HG03432 (cell line): ENCODE data around the gene HES6.
"Not testable (repeated sequence)": the region's sequence is repeated elsewhere in the genome, so short reads cannot be mapped to it uniquely, and the experiment has no call there.

Source experiments
- ATAC-seq: cut with Tn5 transposase; IDR thresholded peaks from one replicate; pipeline ENCODE4 v1.9.1; 2021; ENCODE audit warnings: mild to moderate bottlenecking, moderate library complexity; ENCODE audit not compliant: unreplicated experiment

Gene HES6

DNA sequence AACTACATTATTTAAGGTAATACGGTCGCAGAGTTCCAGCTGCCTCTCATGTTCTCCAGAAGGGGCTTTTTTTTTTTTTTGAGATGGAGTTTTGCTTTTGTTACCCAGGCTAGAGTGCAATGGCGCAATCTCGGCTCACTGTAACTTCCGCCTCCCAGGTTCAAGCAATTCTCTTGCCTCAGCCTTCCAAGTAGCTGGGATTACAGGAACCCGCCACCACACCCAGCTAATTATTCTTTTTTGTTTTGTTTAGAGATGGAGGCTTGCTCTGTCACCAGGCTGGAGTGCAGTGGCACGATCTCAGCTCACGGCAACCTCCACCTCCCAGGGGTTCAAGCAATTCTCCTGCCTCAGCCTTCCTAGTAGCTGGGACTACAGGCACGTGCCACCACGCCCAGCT is 33.6 kb upstream of the HES6 start:
- ATAC-seq, result not testable (repeated sequence)

- ATAC-seq, result no peak
Measured at GRCh38 chr2:238272156-238272555, 32.3 kb upstream of the HES6 start.

GRCh38 chr2:238271686-238272085 is 31.8 kb upstream of the HES6 start:
- ATAC-seq, result not testable (repeated sequence)

DNA sequence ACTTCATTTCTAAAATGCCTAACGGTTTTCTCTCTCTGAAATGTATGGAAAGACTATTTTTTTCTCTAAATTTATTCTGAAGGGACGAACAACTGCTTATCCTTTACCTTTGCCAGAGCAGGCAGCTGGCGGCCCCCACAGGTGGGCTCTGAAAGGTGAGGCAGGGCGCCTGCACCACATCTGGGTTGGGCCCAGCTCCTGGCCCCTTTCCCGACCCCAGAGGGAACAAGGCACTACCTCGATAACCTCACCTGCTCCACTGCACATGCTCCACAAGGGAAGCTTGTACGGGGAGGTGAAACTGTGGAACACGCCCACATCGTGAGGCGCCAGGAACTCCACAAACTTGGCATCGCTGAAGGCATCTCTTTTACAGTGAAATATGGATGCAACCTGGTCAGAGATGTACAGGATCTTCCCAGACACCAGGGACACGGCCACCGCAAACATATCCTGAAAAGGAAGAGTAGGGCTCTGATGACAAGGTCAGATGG is 31.3 kb upstream of the HES6 start:
- no peak for ATAC-seq

DNA sequence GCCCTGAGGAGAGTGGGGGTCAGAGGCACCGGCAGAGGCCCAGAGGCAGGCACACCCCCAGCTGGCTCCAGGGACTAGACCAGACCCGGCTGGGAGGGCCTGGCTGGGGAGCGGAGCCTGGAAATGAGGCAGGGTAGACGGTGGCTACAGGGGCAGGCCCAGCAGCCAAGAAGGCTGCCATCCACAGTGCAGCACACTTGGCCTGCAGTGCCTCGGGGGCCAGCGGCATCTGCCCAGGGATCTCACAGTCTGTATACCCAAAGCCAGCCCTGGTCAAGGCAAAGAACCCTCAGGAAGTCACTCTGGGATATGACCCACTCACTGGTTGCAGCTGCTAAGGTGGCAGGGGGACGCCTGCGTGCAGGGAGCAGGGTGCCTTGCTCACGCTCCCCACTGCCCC is 30.8 kb upstream of the HES6 start:
- ATAC-seq, result no peak

DNA sequence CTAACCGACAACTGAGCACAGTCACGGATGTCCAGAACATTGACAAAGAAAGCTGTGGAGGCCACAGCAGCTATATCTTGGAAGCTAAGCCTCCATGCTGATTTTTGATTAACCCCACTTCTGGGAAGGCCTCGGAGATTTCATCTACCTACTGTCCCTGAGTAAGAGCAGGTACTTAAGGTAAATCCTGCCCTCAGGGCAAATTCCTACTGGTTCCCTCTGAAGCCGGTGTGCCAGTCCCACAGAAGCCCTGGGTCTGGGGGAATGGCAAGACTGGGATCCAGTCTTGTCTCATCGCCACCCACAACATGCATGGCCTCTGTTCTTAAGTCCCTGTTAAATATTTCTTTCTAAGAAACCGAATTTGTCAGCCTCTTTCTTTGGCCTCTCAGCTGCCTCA is 29.9 kb upstream of the HES6 start:
- no peak for ATAC-seq

DNA sequence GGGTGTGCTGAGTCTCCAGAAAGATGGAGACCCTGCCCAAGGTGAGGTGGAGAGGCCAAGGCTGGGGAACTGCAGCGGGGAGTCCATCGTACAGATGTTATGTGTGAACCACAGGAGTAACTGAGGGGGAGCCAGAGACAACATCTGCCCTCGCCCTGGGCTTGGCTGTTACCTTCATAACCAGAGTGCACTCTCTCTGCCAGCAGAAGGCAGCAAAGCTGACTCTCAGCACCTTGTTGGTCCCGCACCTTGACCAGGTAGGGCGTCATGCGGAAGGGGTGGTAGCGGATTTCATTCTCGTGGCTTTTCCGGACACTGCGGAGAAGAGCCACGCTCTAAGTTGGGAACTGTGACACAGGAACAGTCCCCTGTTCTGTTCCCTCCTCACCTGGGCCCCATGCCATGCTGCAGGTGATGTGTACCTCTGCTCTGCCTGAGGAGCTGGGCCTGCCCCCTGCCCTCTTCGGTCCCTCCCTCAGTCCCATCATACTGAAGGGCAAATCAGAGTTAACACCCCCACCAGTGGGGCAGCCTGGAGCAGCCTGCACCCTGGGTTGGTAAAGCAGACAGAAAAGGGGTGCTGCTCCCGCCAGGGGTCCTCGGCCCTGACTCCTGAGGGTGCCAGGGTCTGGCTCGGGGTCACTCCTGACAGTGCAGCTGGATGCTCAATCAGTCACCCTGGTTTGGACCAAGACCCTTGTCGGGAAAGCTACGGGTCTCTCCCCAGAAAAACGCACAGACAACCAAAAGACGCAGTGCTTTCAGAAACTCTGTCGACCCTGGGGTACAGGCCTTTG is 28.2 kb upstream of the HES6 start:
- no peak for ATAC-seq

GRCh38 chr2:238267341-238267710 is 27.5 kb upstream of the HES6 start:
- ATAC-seq, result no peak

- ATAC-seq, result no peak
Measured at GRCh38 chr2:238265605-238266004, 25.8 kb upstream of the HES6 start.

DNA sequence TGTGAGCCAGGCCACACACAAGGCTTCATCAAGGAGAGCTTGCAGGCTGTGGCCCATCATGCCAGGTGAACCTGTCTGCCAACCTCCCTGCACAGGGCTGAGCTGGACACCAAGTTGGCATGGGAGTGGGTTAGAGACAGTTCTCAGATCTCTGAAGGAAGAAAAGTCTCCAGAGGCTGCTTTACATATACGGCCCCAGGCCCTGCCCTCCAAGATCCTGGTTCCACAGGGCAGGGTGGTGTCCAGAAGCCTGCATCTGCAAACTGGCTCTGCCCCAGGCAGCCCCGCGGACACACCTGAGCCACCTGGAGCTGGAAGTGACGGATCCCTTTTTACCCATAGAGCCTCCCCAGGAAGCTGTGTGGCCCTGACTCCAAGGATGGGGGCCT is 24.2 kb upstream of the HES6 start:
- no peak for ATAC-seq

- ATAC-seq, result no peak
Measured at GRCh38 chr2:238263204-238264071, 23.6 kb upstream of the HES6 start.

- no peak for ATAC-seq
Measured at GRCh38 chr2:238262496-238263122, 22.8 kb upstream of the HES6 start.

DNA sequence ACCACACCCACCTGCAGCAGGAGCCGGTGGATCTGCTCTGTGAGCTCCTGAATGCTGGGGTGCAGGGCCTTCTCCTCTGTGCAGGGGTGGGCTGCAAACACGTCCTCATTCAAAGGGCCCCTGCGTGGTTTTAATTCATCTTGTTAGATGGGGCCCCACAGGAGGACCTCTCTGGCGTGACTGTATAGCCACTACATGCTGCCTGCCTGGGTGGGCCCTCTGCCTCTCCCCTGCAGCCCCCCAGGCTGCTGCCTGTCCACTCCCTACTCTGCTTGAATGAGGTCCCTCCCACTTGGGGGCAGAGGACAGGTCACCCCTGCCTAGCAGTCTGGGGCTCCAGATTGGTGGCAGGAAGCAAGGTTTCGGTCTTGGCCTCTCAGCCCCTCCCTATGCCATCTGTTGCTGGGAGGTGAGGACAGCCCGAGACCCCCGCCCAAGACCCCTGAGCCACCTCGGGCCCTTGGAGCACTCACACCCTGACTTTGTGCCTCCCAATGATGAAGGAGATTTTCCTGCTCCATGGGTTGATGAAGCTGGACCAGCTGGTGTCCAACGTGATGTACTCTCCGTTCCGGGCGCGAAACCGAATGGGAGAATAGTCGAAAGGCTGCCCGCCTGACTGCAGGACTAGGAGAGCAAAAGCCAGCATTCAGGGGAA is 22.0 kb upstream of the HES6 start:
- ATAC-seq, result no peak

- ATAC-seq, result no peak
Measured at GRCh38 chr2:238260883-238261282, 21.0 kb upstream of the HES6 start.

DNA sequence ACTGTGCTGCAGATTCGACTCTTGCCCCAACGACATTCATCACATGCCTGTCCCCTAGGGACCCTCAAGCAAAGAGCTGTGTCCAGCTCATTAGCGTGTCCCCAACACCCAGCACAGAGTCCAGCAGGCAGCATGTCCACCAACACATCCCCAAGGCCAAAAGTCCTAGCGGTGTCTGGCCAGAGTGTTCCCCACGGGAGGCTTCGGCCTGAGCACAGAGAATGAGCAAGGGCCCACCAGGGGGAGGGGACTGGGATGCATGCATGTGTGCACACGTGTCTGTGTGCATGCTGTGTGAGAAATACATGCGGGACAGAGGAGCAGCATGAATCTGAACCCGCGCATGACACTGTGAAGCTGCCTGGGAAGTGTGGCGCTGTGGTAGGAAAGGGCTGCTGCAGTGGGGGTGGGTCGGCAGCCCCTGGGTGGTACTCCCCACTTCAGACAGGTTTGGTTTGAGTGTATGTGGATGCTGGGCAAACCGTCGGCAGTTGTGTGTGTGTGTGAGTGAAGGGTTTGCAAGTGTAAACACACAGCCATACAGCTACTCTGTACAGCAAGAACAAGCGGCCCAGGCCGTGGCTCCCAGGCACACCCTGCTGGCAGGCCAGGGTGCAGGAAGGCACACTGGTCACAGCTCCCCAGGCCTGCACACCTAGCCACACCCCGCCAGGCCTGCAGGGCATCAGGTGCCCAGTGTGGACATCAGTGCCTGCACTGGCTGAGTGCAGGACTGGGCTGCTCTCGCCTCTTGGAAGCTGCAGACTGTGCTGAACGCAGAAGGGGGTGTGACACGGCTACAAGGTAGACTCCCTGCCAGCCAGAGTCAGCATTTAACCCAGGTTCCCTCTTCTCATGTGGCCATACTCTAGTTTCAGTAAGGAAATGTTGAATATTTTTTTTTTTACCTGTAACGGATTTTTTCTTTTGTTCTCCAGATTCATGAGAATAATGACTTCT is 19.5 kb upstream of the HES6 start:
- ATAC-seq, result no peak

GRCh38 chr2:238257786-238258700 is 18.2 kb upstream of the HES6 start:
- no peak for ATAC-seq

DNA sequence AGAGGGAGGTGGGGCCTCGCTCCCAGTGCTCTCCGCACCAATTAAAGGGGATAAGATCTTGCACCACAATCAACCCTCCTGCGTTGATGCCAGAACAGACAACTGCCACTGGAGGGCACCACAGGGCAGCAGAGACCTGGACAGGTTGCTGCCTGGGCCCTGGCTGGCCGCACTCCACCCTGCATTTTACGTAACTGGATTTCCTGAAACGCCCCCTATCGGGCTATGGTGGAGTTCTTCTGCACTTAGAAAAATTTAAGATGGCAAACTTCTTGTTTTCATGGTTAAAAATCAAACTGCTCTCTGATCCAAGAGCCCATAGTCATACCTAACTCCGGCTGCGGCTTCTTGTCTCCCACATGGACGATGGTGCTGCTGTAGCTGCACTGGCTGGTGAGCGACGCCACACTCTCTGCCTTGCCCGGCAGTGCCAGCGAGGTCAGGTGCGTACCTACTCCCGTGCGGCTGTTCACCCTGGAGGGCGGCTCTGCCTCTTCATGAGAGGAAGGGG is 16.8 kb upstream of the HES6 start:
- peak; percentile 68 for ATAC-seq

DNA sequence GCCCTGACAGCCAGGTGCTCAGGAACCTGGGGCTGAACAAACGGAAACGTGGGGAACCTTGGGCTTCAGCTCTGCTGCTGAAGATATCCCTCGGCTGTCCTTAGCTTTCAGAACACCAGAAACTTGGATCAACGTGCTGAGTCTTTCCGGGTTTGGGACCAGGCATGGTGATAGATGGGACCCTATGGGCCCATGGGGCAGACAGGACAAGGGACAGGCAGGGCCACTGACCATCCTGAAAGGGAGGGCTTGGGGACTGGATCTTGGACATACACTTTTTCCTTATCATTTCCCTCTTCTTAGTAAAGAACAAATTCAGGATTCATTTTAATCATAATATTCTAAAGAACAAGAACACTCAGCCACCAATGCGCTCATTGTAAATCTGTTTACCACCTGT is 16.3 kb upstream of the HES6 start:
- no peak for ATAC-seq

DNA sequence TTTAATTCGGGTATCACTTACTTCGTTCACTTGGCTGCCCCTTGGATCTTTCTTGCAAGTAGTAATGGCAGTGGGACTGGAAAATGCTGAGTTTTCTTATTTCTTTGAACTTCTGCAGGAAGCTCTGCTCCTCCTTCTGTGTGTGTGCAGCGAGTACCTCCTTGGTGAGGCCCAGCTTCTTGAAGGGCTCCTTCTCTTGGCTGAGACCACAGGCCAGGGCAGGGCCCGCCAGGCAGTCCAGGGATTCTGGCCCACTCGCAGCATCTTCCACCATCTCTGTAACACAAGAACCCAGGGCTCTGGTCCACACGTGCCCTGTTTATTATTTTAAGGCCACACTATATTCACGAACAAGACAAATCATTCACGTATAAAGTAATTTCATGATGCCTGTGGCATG is 15.8 kb upstream of the HES6 start:
- ATAC-seq, result no peak
